HG03097 (cell line): ENCODE results near the gene XKR8.
A peak's percentile ranks its signal among the peaks of the same experiment; 100 is the strongest.

Experiments used
- ATAC-seq: cut with Tn5 transposase; IDR thresholded peaks from one replicate; pipeline ENCODE4 v1.9.1; 2021; ENCODE audit not compliant: unreplicated experiment, low FRiP score

The XKR8 gene

GRCh38 chr1:27959792-27960603, at the start of gene XKR8:
XKR8 (plus strand) TSS chr1:27959973; CDS start chr1:27960070, 97 bp downstream.
- peak; percentile 68 for ATAC-seq

GRCh38 chr1:27912429-27912828, 47.3 kb upstream of the XKR8 start:
- no peak for ATAC-seq

GRCh38 chr1:27915082-27915575, 44.6 kb upstream of the XKR8 start:
- no peak for ATAC-seq

- no peak for ATAC-seq
These were observed 37.5 kb upstream of the XKR8 start for GRCh38 chr1:27922272-27922671.

- ATAC-seq, result no peak
These were observed 31.4 kb upstream of the XKR8 start for GRCh38 chr1:27928216-27928954.

- ATAC-seq, result no peak
These were observed 28.6 kb upstream of the XKR8 start for GRCh38 chr1:27931184-27931583.

- no peak for ATAC-seq
These were observed 28.0 kb upstream of the XKR8 start for GRCh38 chr1:27931759-27932158.

GRCh38 chr1:27934818-27935549, 24.8 kb upstream of the XKR8 start, which contains the start of gene SMPDL3B:
SMPDL3B (plus strand) TSS chr1:27935000; CDS start chr1:27935184, 184 bp downstream.
- no peak for ATAC-seq

GRCh38 chr1:27935721-27936120, 24.1 kb upstream of the XKR8 start:
- ATAC-seq, result no peak

- no peak for ATAC-seq
These were observed 23.4 kb upstream of the XKR8 start for GRCh38 chr1:27936370-27936769.

- ATAC-seq, result no peak
These were observed 22.3 kb upstream of the XKR8 start for GRCh38 chr1:27937524-27937836.

GRCh38 chr1:27938488-27938887, 21.3 kb upstream of the XKR8 start:
- no peak for ATAC-seq

- ATAC-seq, result no peak
These were observed 19.5 kb upstream of the XKR8 start for GRCh38 chr1:27940297-27940696.

- ATAC-seq, result no peak
These were observed 18.8 kb upstream of the XKR8 start for GRCh38 chr1:27940870-27941560.

- ATAC-seq, result no peak
These were observed 17.9 kb upstream of the XKR8 start for GRCh38 chr1:27941671-27942540.

- ATAC-seq, result no peak
These were observed 14.8 kb upstream of the XKR8 start for GRCh38 chr1:27945020-27945419.

- no peak for ATAC-seq
These were observed 10.7 kb upstream of the XKR8 start for GRCh38 chr1:27949027-27949426.

GRCh38 chr1:27951396-27951795, 8.4 kb upstream of the XKR8 start:
- no peak for ATAC-seq

- ATAC-seq, result no peak
These were observed 7.6 kb upstream of the XKR8 start for GRCh38 chr1:27952147-27952546.

GRCh38 chr1:27954186-27954585, 5.6 kb upstream of the XKR8 start:
- no peak for ATAC-seq
